SHP77 (cell line): ENCODE results near the gene RHBDD1.
A peak's percentile ranks its signal among the peaks of the same experiment; 100 is the strongest.

ENCODE experiments used
- DNase-seq, 2 experiments: peaks; one replicate each; lab custom pipeline; 2025; lab: John Stamatoyannopoulos, UW

The RHBDD1 gene

DNA sequence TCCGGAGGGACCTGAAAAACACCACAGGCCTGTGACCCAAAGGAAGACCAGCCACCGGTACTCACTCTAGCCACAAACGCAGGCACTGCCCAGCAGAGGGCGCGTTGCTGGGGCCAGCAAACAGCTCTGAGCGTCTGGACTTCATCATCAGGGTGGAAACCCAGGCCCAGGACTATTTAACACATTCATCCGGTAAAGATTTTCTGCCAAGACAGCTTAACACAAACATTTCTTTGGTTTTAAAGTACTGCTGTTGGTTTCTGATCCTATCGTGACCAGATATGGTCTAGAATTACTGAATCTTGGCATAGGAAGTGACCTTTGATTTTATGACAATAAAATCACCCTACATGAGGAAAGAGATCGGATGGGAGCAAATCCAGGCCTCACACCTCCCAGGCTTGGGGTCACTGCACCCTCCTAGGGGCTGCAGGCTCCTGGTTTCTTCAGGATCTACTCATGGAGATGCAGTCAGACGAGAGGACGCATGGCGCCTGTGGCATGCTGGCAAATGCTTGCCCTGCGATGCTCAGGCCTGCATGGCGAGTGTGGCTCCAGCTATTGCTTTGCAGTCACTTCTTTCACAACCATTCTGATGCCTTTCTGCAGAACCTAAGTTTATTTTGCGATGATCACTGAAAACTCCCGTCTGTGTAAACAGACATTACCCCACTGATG, 197.8 kb downstream of the RHBDD1 start:
- peak; percentile 50 to 55 for DNase-seq

DNA sequence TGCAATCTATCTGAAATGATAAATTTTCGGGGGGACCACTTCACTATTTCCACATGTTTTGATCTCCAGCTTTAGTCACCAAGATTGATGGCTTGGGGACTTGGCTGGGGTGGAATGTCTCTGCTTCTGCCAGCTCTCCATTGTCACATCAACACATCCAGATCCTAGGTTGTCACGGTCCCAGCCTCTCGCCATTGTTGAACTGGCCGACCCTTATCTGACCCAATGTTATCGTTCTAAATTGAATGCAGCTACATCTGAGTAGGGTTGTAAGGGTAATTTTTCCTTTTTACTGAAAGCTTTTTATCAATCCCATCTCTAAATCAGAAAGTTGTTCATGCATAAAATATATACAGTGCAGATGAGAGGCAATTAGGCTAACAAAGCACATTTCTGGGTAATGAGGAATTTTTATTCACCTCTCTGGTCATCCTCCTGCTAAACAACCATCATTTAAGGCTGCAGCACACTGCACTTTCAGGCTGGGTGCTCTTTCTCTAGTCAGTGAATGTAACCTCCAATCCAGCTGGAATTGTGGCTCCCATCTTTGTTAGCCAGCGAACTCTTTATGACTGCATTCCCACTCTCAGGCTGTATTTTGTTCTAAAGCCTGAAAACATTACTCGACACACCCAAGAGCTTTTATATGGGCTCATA, 200.0 kb downstream of the RHBDD1 start:
- no peak for DNase-seq

DNA sequence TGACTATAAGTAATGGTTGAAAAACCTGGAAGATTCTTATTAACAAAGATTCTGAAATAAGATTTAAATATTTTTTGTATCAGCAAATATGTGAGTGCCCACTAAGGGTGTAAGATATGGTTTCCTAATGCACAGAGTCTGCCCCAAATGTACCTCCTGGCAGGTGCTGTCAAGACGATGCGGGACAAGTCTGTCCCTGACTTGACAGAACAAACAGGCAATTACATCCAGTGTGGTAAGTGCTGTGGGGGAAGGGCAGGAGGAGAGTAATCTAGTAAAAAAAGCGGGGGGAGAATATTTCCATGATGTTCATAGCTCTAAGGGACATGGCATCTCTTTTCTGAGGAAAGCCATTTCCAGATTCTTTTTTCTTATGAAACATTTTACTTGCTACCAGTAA, 200.7 kb downstream of the RHBDD1 start:
- DNase-seq: peak in 1 of 2 experiments; percentile 19

DNA sequence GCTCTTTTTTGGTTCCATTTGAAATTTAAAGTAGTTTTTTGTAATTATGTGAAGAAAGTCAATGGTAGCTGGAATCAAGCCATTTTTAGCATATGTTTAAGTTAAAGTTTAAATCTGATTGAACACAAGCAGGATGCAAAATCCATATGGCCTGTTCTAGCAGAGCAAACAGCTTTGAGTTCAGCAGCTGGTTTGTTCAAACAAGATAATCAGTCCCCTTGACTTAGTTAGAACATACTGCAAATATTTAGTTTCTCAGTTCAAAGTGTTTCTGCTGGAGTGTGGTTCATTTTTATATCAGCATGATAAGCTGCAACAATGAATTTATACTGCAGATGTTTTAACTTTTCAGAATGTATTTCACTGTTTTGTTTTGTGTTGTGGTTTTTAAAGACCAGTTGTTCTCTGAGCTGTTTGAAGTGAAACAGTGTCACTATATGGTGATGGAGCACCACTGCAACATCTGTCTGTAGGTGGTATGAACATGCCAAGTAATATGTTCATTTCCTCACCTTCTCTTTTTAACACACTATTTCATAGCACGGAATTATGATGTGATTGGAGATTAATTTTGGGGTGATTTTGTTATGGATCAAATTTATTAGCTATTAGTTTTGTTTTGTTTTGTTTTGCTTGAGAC, 202.8 kb downstream of the RHBDD1 start:
- DNase-seq: peak; percentile 21 to 30

DNA sequence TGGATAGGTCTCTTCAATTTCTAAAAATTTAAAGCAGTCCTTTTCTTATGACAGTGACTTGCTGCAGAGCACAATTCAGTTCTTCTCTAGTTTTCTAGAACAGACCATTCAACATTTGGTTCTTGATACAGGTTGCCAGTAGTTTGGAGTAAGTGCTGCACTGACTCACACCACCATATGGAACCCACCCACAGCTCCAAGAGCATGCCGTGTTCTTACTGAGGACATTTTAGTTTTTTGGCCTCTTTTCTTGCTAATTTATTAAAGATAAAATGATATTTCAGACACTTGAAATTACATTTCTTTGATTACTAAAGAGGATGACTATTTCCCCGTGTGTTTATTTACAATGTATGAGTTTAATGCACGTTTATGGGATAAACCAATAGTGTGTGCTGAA, 208.1 kb downstream of the RHBDD1 start:
- no peak for DNase-seq
